Measurements from ENCODE around the gene LTV1. TPM values are rescaled to one million over a fixed set of nuclear protein-coding genes. Genes with fewer than 3 reads are reported as not detected.

Gene LTV1
- total and polyA plus RNA-seq, 2 of the 8 experiments (the other 6 are each of a cell fraction or from before 2014, with no cell fraction given) = 8.0 to 46.9 TPM

DNA sequence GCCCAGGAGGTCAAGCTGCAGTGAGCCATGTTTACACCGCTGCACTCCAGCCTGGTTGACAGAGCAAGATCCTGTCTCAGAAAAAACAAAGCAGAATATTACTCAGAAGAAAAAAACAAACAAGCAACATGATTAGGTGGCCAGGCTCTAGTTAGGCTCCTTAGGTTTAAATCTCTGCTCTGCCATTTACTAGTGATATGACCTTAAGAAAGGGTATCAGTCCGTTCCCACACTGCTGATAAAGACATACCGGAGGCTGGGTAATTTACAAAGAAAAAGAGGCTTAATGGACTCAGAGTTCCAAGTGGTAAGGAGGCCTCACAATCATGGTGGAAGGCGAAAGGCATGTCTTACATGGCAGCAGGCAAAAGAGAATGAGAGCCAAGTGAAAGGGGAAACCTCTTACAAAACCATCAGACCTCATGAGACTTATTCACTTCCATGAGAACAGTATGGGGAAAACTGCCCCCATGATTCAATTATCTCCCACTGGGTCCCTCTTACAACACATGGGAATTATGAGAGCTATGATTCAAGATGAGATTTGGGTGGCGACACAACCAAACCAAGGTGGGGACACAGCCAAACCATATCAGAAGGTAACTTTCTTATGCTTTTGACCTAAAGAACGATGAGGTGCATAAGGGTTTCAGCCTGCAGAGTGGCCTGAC lies 2.4 kb upstream of the LTV1 start:
- H3K27ac ChIP-seq (ENCODE audit: low read depth, low read length) = no peak overlapping the region
- FAIRE-seq (no peak), DNase-seq (ENCODE audit: low read depth in 1 of 2, low spot score in 2 of 2) (no peak)
- H3K79me2 ChIP-seq (ENCODE audit: control insufficient read depth in 1 of 2, insufficient read depth in 2 of 2, low read length in 2 of 2) = peaks cover 5 to 25% of the 10 kb centered on the region in 2 experiments; a peak in 3 of 4 replicates
- ChIA-PET CTCF (ENCODE audit: partially characterized antibody) (interaction anchor here (0.5 to 1.1 kb wide), 4 partner anchors 34 to 1395 kb away, joined by 3 to 5 read pairs (median 4); no protein-coding TSS in a partner anchor), POLR2A (ENCODE audit: partially characterized antibody) (no interaction called here)
- H3K18ac ChIP-seq (ENCODE audit: extremely low read depth, low read length) = no peak overlapping the region
- no peak overlapping the region for H2AFZ ChIP-seq (ENCODE audit: low read length)
- no peak overlapping the region for H4K91ac ChIP-seq (replicated peaks; ENCODE audit: insufficient read length, low read length)
- no peak overlapping the region for H2BK15ac ChIP-seq (ENCODE audit: low read length)
- H3K9ac ChIP-seq (replicated peaks in 1 of 4; ENCODE audit: extremely low read depth in 1 of 4, low read depth in 3 of 4, low read length in 3 of 4) = no peak overlapping the region
- 0 out of 2 replicates have a peak, but pooled peaks cover 5% of the 10 kb centered on the region for H3K79me1 ChIP-seq (ENCODE audit: low read depth, low read length)
- 90% methylated on average over 6 of the region's 6 CpGs; no CpG with 5 or more reads in 1 of the 2 experiments for WGBS, 2 experiments (ENCODE audit: extremely low coverage in 1 of 2, insufficient coverage in 1 of 2, insufficient read length in 1 of 2, insufficient replicate concordance in 2 of 2, low coverage in 1 of 2, low lambda C conversion rate in 2 of 2, missing lambda C conversion rate in 1 of 2)
- 0 out of 7 replicates have a peak, but pooled peaks cover 0 to 2% (median 0%) of the 10 kb centered on the region in 4 experiments for H3K4me1 ChIP-seq (replicated peaks in 1 of 4; ENCODE audit: control insufficient read depth in 3 of 4, insufficient read depth in 4 of 4, low read length in 3 of 4)
- H2BK12ac ChIP-seq (ENCODE audit: low read depth, low read length) = no peak overlapping the region; the same call in 1 of the 2 replicates
- H3K27me3 ChIP-seq (replicated peaks in 1 of 4; ENCODE audit: control insufficient read depth in 3 of 4, extremely low read depth in 1 of 4, insufficient read depth in 3 of 4, low read length in 3 of 4) = no peaks in the 10 kb centered on the region; a peak in 1 of 7 replicates
- H3K56ac ChIP-seq (replicated peaks; ENCODE audit: insufficient read length, low read depth, low read length) = no peak overlapping the region
- no peak overlapping the region for H2BK20ac ChIP-seq (ENCODE audit: low read length)
- no peak overlapping the region for H2BK5ac ChIP-seq (ENCODE audit: low read depth, low read length)
- H3K23ac ChIP-seq (ENCODE audit: insufficient read length) = no peak overlapping the region
- H3K4ac ChIP-seq (replicated peaks; ENCODE audit: insufficient read length, low read depth, low read length) = no peak overlapping the region
- no peak overlapping the region for H4K5ac ChIP-seq (ENCODE audit: insufficient read length, low read depth, low read length)
- no peak overlapping the region; the same call in 1 of the 2 replicates for H4K8ac ChIP-seq (ENCODE audit: extremely low read depth, insufficient read depth, low read length)
- H4K20me1 ChIP-seq (replicated peaks in 1 of 2; ENCODE audit: control insufficient read depth in 1 of 2, insufficient read depth in 2 of 2, low read length in 2 of 2) = peaks cover 0 to 1% of the 10 kb centered on the region in 2 experiments
- no peak overlapping the region for H2BK120ac ChIP-seq (replicated peaks; ENCODE audit: low read depth, low read length)
- no peak overlapping the region for H3K4me2 ChIP-seq (ENCODE audit: insufficient read depth in 1 of 2, low read depth in 2 of 2, low read length in 2 of 2)
- no peaks in the 10 kb centered on the region; the same call in 1 of the 2 replicates for H3K23me2 ChIP-seq (ENCODE audit: low read depth, low read length)
- H3K9me3 ChIP-seq (ENCODE audit: insufficient read depth in 2 of 2, low read depth in 1 of 2, low read length in 1 of 2) = no peaks in the 10 kb centered on the region
- 0 out of 2 replicates have a peak overlapping the region, but pooled peaks have one; percentile 10 for H2AK5ac ChIP-seq (ENCODE audit: low read depth, low read length)
- no peak overlapping the region for H3K4me3 ChIP-seq (ENCODE audit: extremely low read depth in 1 of 4, insufficient read depth in 2 of 4, low read depth in 3 of 4, low read length in 4 of 4)
- H3K36me3 ChIP-seq (ENCODE audit: control insufficient read depth in 2 of 4, insufficient read depth in 4 of 4, low read length in 3 of 4) = peaks cover 0 to 14% (median 8%) of the 10 kb centered on the region in 4 experiments; a peak in 4 of 8 replicates
- no peak overlapping the region for H3K14ac ChIP-seq (ENCODE audit: insufficient read length)
- no peak for TF ChIP-seq RFX5 (IDR thresholded peaks at IDR 0.05; ENCODE audit: borderline replicate concordance, low read depth, low read length)
- TF ChIP-seq GTF2F1 (IDR thresholded peaks at IDR 0.05; ENCODE audit: borderline replicate concordance, low read depth, low read length) = no peak
- TF ChIP-seq SIN3A (conservative IDR thresholded peaks at IDR 0.05 in 1 of 2, IDR thresholded peaks at IDR 0.05 in 1 of 2; ENCODE audit: low read depth in 1 of 2, low read length in 2 of 2) = no peak
- no peak for TF ChIP-seq USF2 (IDR thresholded peaks at IDR 0.05; ENCODE audit: low read length)
- TF ChIP-seq SP4 (IDR thresholded peaks at IDR 0.05; ENCODE audit: low read length) = no peak
- no peak for TF ChIP-seq RAD21 (IDR thresholded peaks at IDR 0.05 in 1 of 2, conservative IDR thresholded peaks at IDR 0.05 in 1 of 2; ENCODE audit: low read depth in 2 of 2, low read length in 2 of 2)
- no peak for TF ChIP-seq CBX5 (IDR thresholded peaks at IDR 0.05; ENCODE audit: low read depth, low read length)

Data from H1 (cell line).